ENCODE data around the gene GAS2L3.
"Not testable (repeated sequence)": the region's sequence is repeated elsewhere in the genome, so short reads cannot be mapped to it uniquely, and the experiment has no call there.

Gene GAS2L3

DNA sequence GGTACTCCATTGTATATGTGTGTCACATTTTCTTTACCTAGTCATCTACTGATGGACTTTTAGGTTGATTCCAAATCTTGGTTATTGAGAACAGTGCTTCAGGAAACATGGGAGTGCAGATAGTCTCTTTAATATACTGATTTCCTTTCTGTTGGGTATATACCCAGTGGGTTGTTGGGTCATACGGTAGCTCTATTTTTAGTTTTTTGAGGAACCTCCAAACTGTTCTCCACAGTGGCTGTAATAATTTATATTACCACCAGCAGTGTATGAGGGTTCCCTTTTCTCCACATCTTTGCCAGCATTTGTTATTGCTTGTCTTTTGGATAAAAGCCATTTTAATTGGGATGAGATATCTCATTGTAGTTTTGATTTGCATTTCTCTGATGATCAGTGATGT lies 29.5 kb downstream of the GAS2L3 start:
- H3K27ac Mint-ChIP-seq; H3K9me3 Mint-ChIP-seq; H3K27me3 Mint-ChIP-seq; H3K36me3 Mint-ChIP-seq (ENCODE audit: low read depth); H3K4me1 Mint-ChIP-seq; H3K4me3 Mint-ChIP-seq; ATAC-seq; DNase-seq: not testable (repeated sequence)

DNA sequence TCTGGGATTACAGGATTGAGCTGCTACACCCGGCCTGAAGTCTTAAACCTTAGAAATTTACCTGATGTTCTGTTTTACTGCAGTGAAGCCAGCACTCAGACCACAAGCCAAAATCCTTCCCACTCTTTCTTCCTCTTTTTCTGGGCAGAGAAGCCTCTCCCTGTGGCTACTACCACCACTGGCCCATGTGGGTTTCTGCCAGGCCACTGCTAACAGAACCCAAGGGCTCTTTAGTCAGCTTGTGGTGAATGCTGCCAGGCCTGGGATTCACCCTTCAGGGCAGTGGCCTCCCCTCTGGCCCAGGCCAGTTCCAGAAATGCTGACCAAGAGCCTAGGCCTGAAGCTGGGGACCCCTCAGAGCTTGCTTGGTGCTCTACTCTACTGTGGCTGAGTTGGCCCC lies 35.3 kb downstream of the GAS2L3 start:
- no peak overlapping the region for H3K4me3 Mint-ChIP-seq
- H3K9me3 Mint-ChIP-seq, result no peaks in the 10 kb centered on the region
- H3K27me3 Mint-ChIP-seq, result peaks cover 2% of the 10 kb centered on the region
- DNase-seq, result no peak
- no peak overlapping the region for H3K27ac Mint-ChIP-seq
- no peaks in the 10 kb centered on the region for H3K4me1 Mint-ChIP-seq
- H3K36me3 Mint-ChIP-seq (ENCODE audit: low read depth), result no peaks in the 10 kb centered on the region
- no peak for ATAC-seq

DNA sequence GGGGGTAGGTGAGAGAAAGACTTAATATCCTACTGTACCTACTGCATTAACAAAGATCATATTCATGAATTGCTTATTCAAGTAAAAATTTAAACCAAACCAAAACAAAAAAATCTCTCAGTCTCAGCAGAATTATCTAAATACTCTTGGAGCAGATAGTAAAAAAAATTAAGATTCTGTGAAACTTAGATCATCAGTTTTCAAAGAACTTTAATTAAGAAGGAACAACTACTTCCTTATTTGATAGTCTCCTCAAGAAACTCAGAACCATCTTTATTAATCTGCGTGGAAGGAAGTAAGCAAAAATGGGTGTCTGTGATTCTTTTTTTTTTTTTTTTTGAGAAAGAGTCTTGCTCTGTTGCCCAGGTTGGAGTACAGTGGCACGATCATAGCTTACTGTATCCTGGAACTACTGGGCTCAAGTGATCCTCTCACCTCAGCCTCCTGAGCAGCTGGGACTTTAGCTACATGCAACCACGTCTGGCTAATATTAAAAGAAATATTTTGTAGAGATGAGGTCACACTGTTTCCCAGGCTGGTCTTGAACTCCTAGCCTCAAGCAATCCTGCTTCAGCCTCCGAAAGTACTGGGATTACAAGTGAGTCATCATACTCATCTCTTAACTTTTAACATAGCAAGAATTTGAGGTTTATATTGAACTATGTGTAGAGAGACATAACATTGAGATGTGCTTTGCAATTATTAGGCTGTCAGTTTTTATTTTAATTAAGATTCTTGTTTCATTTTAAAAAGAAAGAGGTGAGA lies 37.4 kb downstream of the GAS2L3 start:
- H3K4me3 Mint-ChIP-seq, result no peak overlapping the region
- H3K9me3 Mint-ChIP-seq, result no peaks in the 10 kb centered on the region
- DNase-seq (no peak), ATAC-seq (no peak)
- H3K27me3 Mint-ChIP-seq, result no peaks in the 10 kb centered on the region
- no peaks in the 10 kb centered on the region for H3K4me1 Mint-ChIP-seq
- H3K36me3 Mint-ChIP-seq (ENCODE audit: low read depth), result no peaks in the 10 kb centered on the region
- no peak overlapping the region for H3K27ac Mint-ChIP-seq

DNA sequence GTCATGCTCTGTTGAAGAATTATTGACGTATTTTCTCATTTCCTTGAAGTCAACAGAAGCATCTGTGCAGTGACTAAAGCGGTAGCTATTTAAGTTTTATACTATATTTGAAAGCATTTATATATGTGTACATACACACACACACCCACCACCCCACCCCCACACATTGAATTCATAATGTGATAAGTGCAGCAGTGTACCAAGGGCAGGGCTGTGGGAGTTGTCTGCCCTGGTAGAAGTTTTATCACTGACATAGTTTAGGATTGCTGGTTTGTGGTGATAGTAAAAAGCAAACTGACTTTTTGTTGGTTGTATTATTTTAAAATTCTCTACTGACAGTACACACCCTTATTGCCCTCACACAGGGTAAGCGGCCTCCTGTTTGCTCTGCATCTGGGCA lies 39.1 kb downstream of the GAS2L3 start:
- DNase-seq (no peak), ATAC-seq (no peak)
- no peaks in the 10 kb centered on the region for H3K9me3 Mint-ChIP-seq
- no peak overlapping the region for H3K4me3 Mint-ChIP-seq
- H3K27ac Mint-ChIP-seq, result no peak overlapping the region
- no peaks in the 10 kb centered on the region for H3K4me1 Mint-ChIP-seq
- H3K27me3 Mint-ChIP-seq, result no peaks in the 10 kb centered on the region
- no peaks in the 10 kb centered on the region for H3K36me3 Mint-ChIP-seq (ENCODE audit: low read depth)

DNA sequence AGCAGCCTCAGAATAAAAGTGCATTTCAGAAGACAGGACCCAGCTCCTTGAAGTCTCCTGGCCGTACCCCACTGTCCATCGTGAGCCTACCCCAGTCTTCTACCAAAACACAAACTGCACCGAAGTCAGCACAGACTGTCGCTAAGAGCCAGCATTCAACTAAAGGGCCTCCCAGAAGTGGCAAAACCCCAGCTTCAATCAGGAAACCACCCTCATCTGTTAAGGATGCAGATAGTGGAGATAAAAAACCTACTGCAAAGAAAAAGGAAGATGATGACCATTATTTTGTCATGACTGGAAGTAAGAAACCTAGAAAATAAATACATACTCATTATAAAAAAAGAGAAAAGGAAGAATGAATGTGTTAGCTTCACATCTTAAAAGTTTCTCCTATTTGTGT lies 51.1 kb downstream of the GAS2L3 start:
- H3K4me1 Mint-ChIP-seq, result no peaks in the 10 kb centered on the region
- no peaks in the 10 kb centered on the region for H3K9me3 Mint-ChIP-seq
- no peak overlapping the region for H3K27ac Mint-ChIP-seq
- no peaks in the 10 kb centered on the region for H3K27me3 Mint-ChIP-seq
- DNase-seq (no peak), ATAC-seq (no peak)
- no peak overlapping the region for H3K4me3 Mint-ChIP-seq
- H3K36me3 Mint-ChIP-seq (ENCODE audit: low read depth), result no peaks in the 10 kb centered on the region

DNA sequence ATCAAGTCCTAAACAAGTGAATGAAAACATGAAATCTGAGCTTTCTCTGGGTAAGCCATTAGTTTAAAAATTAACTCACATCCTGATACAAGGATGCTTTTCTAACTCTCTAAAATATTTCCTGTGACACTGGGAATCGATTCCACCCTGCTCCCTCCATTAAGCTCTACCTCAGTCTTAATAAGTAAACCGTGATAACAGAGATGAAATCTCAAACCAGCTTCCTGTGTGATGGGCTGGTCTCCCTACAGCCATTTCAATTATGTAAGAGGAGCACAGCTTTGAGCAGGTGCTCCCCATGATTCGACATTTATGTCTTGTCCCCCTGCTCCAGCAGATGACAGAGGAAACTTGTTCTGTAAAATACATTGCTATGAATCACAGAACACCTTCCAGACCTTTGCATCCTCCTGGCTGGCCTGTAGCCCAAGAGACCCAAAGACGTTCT lies 59.0 kb downstream of the GAS2L3 start:
- DNase-seq (no peak), ATAC-seq (no peak)
- no peaks in the 10 kb centered on the region for H3K4me1 Mint-ChIP-seq
- no peak overlapping the region for H3K27ac Mint-ChIP-seq
- no peaks in the 10 kb centered on the region for H3K9me3 Mint-ChIP-seq
- no peaks in the 10 kb centered on the region for H3K27me3 Mint-ChIP-seq
- no peaks in the 10 kb centered on the region for H3K36me3 Mint-ChIP-seq (ENCODE audit: low read depth)
- no peak overlapping the region for H3K4me3 Mint-ChIP-seq

DNA sequence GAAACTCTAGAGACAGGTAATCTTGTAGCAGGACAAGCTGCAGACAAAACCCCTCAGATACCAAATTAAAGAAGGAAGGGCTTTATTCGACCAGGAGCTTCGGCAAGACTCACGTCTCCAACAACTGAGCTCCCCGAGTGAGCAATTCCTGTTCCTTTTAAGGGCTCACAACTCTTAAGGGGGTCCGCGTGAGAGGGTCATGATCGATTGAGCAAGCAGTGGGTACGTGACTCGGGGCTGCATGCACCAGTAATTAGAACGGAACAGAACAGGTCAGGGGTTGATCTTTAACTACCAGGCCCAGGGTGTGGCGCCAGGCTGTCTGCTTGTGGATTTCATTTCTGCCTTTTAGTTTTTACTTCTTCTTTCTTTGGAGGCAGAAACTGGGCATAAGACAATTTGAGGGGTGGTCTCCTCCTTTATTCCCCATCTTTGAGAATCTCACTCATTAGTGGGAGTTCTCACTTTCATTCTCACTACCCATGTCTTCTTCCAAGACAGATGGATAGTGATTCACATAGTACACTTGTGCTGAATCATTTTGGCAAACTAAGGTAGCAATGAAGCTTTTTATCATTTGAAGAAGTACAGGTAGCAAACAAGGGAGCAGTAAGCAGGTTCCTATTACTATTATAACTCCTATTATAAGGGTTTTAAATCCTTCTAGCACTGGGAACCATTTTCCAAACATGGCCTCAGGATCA lies 59.8 kb downstream of the GAS2L3 start:
- not testable (repeated sequence) for ATAC-seq; H3K27me3 Mint-ChIP-seq; H3K36me3 Mint-ChIP-seq (ENCODE audit: low read depth); H3K9me3 Mint-ChIP-seq; H3K4me1 Mint-ChIP-seq; DNase-seq; H3K27ac Mint-ChIP-seq; H3K4me3 Mint-ChIP-seq

DNA sequence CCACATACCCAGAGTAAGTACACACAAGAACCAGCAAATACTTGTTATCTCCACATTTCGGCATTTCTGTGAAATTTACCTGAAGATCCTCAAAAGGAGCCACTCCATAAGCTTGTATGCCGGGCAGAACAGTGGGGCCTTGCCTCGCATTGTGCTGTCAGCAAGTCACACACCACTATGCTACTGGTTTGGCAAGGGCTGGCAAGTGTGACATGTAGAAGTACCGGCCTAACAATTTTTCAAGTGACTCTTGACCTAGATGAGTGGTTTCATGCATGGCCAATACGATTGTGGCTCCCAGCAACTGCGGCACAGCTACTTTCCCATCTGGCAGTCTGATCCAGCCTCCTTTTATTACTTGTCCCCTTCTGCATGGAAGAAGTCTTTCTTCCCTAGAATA lies 69.8 kb downstream of the GAS2L3 start:
- DNase-seq (no peak), ATAC-seq (no peak)
- Mint-ChIP-seq H3K4me3 (no peak overlapping the region), H3K36me3 (ENCODE audit: low read depth) (no peaks in the 10 kb centered on the region), H3K27ac (no peak overlapping the region), H3K27me3 (no peaks in the 10 kb centered on the region), H3K9me3 (peaks cover 5% of the 10 kb centered on the region), H3K4me1 (no peaks in the 10 kb centered on the region)

DNA sequence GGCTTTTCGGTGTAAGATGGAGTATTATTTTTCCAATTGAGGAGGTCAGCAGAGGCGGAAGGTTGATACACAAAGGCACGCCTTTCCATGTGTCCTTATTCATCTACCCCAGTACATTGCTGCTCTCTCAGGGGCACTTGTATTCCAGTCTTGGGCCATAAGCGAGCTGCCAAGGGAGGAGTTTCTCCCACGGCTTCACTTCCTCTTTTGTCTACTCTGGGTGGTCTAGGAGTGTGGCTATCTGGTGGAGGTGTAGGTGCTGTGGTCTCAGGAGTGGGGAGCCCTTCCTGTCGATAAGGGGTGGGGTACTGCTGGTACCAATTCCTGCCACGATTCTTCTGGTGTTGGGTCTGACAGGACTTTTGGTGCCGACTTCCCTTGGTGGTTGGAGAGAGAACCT lies 73.4 kb downstream of the GAS2L3 start:
- peaks cover 5% of the 10 kb centered on the region for H3K9me3 Mint-ChIP-seq
- ATAC-seq, result no peak
- no peak overlapping the region for H3K27ac Mint-ChIP-seq
- H3K27me3 Mint-ChIP-seq, result no peaks in the 10 kb centered on the region
- no peaks in the 10 kb centered on the region for H3K4me1 Mint-ChIP-seq
- no peak for DNase-seq
- no peaks in the 10 kb centered on the region for H3K36me3 Mint-ChIP-seq (ENCODE audit: low read depth)
- H3K4me3 Mint-ChIP-seq, result no peak overlapping the region

DNA sequence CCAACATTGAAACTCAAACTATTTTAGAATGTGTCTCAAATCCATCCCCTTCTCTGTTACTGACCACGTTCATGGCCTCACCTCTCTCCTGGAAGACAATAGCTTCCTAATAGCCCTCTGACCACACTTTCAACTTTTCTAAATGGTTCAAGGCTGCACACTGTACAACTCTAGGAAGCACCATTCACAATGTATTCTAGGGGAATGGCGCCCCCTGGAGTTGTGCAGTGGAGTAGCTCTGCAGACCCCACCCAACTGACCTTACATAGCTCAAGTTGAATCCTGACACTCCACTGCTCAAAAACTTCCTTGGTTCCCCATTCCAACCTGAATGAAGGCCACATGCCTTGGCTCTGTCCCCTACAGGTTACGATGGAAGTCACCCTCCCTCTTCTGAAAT lies 77.6 kb downstream of the GAS2L3 start:
- H3K27ac Mint-ChIP-seq, result no peak overlapping the region
- H3K4me1 Mint-ChIP-seq, result no peaks in the 10 kb centered on the region
- H3K36me3 Mint-ChIP-seq (ENCODE audit: low read depth), result no peaks in the 10 kb centered on the region
- H3K27me3 Mint-ChIP-seq, result peaks cover 8% of the 10 kb centered on the region
- ATAC-seq (no peak), DNase-seq (no peak)
- H3K9me3 Mint-ChIP-seq, result no peaks in the 10 kb centered on the region
- H3K4me3 Mint-ChIP-seq, result no peak overlapping the region

DNA sequence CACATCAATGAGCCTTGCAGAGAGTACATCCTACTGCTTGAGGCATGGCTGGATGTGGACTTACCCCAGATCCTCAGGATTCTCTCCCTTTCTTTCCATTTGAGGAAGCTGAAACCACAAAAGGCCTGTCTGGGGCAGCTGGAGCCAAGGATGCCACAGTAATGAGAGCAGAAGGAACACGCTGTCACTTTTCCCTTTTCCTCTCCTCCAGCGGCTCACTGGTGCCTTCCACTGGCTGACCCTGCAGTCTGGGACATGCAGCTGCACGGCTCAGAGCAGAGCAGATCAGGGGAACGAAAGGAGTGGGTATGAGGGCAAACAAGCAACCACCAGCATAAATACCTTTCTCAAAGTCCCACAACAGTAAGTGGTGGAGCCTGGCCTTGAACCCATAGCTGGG lies 78.2 kb downstream of the GAS2L3 start:
- no peak for ATAC-seq
- H3K27ac Mint-ChIP-seq, result no peak overlapping the region
- H3K27me3 Mint-ChIP-seq, result peaks cover 8% of the 10 kb centered on the region
- no peak overlapping the region for H3K4me3 Mint-ChIP-seq
- no peaks in the 10 kb centered on the region for H3K9me3 Mint-ChIP-seq
- H3K4me1 Mint-ChIP-seq, result no peaks in the 10 kb centered on the region
- no peak for DNase-seq
- no peaks in the 10 kb centered on the region for H3K36me3 Mint-ChIP-seq (ENCODE audit: low read depth)

DNA sequence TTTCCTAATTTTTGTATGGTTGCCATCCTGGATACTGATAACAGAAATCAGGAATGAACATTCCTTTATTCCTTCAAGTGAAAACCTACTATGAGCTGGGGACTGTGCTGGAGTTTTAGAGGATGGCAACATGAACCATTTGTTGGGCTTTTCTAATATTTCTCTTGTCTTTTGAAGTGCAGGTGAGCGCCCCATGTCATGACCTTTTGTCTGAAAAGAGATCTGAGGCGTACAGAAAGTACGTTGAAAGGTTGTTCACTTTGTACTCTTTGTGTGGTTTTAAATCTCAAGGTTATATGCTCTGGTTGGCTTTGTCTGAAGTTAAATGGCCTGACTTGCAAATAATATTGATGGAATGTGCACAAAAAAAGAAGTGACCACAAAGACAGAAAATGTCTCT lies 79.0 kb downstream of the GAS2L3 start:
- Mint-ChIP-seq H3K9me3 (peaks cover 6% of the 10 kb centered on the region), H3K27me3 (peaks cover 8% of the 10 kb centered on the region), H3K36me3 (ENCODE audit: low read depth) (no peaks in the 10 kb centered on the region), H3K4me1 (no peaks in the 10 kb centered on the region), H3K27ac (no peak overlapping the region), H3K4me3 (no peak overlapping the region)
- DNase-seq (no peak), ATAC-seq (no peak)

DNA sequence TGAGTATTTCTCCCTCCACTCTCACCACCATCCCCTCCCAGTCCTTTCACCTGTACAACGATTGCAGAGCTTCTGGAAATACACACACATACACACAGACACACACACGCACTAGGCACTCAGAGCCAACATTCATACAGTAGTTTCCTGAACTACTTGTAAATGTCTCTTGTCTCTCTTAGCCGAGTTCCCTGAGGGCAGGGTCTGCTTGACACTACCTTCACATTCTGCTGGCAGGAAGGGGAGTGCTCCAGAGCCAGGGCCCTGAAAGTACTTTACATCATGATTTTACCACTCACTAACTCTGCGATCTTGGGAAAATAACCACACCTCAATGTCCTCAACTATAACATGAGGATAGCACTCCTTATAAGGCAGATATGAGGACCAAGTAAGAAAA lies 82.7 kb downstream of the GAS2L3 start:
- Mint-ChIP-seq H3K27me3 (peaks cover 13% of the 10 kb centered on the region), H3K36me3 (ENCODE audit: low read depth) (no peaks in the 10 kb centered on the region), H3K4me3 (no peak overlapping the region), H3K9me3 (peaks cover 9% of the 10 kb centered on the region), H3K4me1 (no peaks in the 10 kb centered on the region), H3K27ac (no peak overlapping the region)
- no peak for DNase-seq
- ATAC-seq, result no peak

DNA sequence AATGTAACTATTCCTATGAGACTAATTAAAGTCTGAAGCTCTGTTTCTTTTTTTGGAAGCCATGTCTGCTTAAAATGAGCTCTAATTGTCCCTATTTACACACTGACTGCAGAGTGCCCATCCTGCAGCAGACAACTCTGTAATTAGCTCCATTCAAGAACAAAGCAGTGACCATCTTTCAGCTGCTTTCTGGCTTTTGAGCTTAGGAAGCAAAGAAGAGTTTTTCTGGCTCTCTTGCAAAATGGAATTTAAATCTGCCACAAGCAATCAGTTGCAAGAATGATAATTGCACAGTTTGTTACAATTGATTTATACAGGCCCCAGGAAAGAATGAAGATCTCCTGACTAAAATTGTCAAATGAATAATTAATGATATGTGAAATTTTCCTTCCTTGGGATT lies 83.4 kb downstream of the GAS2L3 start:
- DNase-seq, result no peak
- no peaks in the 10 kb centered on the region for H3K36me3 Mint-ChIP-seq (ENCODE audit: low read depth)

DNA sequence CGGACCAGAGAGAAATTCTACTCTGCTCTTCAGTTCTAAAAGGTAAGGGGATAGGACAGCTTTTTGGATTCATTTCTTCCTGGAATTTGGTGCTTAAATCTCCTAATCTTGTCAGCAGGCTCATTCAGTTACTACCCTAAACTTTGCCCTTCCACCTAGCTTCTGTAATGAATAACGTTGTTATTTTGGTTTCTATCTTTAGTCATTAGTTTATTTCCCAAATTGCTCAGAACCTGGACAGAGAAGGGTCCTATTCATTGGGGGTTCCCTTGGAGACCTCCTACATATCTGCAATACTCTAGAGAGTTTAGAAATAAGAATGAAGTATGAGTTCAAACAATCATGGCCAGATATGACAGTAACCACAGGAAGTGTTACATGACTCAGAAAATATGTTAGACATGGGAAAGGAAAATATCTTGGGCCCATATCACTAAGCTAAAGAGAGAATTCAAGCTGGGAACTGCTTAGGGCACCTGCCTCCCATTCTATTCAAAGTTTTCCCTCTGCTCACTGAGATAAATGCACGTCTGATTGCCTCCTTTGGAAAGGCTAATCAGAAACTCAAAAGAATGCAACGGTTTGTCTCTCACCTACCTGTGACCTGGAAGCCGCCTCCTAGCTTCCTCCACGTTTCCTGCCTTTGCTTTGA lies 87.9 kb downstream of the GAS2L3 start:
- Mint-ChIP-seq H3K9me3 (peaks cover 9% of the 10 kb centered on the region), H3K27ac (no peak overlapping the region), H3K36me3 (ENCODE audit: low read depth) (no peaks in the 10 kb centered on the region), H3K4me3 (no peak overlapping the region), H3K27me3 (peaks cover 5% of the 10 kb centered on the region), H3K4me1 (no peaks in the 10 kb centered on the region)
- ATAC-seq (no peak), DNase-seq (no peak)

More for the DNA sequence above, 83.4 kb downstream of the GAS2L3 start:
- Mint-ChIP-seq H3K27ac (no peak overlapping the region), H3K27me3 (peaks cover 13% of the 10 kb centered on the region), H3K9me3 (peaks cover 9% of the 10 kb centered on the region), H3K4me3 (no peak overlapping the region), H3K4me1 (no peaks in the 10 kb centered on the region)
- no peak for ATAC-seq
